AG08396 (cell line): ENCODE data around the gene KCNMB2.
"Not testable (repeated sequence)": the region's sequence is repeated elsewhere in the genome, so short reads cannot be mapped to it uniquely, and the experiment has no call there.

ENCODE experiments used
- DNase-seq: peaks from one replicate; pipeline ENCODE4 v3.0.0; 2012; ENCODE audit warnings: low spot score, mixed read lengths

The KCNMB2 gene

DNA sequence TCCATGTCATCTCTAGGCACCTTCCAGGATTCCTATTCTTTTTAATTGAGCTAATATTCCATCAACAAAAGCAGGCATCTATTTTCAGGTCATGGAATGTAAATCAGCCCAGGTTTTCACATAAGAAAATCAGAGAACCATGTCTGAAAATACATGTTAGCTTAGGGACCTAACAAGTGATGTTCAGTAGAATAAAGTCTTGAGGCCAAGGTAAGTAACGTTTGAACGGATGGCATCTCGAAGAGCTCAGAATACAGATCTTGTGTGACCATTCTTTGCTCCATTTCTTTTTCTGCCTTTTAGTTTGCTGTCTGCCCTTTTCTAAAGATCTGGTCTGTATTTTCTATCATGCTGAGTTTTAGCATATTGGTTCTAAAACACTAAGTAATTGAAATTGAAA lies 16.5 kb upstream of the KCNMB2 start:
- DNase-seq = no peak

DNA sequence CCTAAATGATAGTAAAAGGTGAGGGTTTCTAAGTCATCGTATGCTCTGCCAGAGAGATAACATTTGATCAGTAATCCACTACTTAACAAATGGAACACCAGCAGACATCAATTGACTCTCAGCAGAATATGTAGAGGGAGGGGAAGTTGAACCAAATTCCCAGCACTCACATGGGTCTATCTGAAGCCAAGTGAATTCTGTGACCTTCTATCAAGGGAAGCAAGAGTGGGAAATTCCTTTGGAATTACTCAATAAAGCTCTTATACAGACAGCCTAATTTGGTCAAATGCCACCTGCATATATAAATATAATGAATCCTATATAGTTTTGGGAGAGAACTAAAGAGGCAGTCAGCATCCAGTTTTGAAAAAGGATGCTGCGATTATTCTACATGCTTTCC lies 15.8 kb upstream of the KCNMB2 start:
- DNase-seq = no peak

DNA sequence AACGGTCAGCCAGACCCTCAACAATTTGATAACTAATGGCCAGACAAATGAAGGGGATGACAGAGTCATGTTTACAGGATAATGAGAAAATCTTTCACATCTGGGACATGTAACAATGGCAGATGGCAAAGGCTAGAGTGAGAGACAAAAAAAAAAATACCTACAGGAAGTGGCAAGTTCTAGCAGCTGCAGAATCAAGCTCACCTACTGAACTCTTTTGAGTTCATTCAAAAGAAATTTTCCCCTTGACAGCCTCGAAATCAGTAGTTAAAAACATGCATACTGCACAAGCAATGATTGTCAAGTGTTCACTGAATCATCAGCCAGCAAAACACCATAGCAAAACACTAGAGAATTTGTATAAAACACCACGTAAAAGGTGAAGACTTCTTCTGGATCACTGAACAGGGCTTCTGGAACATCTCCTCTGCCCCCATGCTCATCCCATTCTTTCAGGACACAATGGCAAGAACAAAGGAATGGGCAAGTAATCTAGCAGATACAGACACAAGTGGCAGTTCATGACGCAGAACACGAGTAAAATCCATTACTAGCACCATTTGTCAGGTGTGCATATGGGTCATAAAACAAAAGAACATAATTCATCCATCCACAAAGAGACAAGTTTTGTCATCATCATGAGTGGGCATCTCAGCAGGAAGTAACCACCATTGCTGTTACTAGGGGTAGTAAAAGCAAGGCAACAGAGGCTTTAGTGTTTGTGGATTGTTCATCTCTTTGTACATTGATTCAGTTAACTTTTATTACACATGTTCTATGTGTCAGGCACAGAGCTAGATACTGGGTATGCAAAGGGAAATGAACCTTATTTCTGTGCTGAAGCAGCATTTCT lies 13.8 kb upstream of the KCNMB2 start:
- no peak for DNase-seq

DNA sequence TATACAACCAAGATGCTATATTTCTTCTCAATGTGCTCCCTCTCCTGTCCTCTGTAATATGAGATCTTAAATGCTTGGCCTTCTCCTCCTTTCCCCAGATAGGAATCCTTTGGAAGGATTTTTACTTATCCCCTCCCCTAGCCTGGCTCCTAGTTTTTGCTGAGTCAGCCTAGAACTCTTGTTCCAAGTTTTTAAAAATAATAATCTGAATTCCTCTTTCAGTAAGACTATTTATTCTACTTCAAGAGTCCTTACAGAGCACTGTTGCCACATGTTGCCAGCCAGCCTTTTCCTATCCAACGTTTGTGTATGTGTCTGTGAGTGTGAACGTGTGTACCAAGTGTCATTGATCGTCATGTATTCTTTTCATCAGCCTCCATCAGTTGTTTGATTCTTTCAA lies 11.0 kb upstream of the KCNMB2 start:
- no peak for DNase-seq

DNA sequence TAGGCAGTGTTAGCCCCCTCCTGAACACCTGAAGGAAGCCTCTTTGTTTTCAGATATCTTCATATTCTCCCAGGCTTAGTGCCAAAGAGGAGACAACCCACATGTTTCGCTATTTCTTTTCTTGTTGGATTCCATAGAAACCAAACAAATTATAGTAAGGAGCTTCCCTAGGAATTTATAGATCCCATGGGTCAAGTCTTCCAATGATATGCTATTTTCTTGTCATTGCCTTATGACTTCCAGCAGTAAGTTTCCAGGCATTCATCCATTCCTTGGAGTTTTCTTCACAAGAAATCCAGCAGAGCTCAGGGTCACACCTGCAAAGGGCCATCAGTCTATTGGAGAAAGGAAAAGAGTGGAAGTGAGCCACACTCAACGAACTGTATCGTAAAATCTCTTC lies 9.9 kb upstream of the KCNMB2 start:
- DNase-seq = no peak

DNA sequence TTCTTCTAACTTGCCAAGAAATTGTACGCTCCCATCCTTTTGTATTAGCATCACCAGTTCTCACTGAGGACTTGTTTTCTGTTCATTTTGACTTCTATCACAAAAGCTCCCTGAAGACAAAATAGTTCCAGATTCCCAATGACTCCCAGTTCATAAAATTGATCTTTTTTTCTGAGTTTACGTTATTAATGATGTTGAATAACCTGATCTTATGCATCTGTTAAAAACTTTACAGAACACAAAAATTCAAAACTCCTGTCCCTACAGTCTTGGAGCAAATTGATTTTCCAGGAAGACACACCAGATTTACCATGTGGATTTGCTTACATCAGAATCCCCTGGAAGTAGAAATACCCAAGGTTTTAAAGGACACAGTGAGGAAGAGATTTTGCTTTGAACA lies 8.3 kb upstream of the KCNMB2 start:
- no peak for DNase-seq

DNA sequence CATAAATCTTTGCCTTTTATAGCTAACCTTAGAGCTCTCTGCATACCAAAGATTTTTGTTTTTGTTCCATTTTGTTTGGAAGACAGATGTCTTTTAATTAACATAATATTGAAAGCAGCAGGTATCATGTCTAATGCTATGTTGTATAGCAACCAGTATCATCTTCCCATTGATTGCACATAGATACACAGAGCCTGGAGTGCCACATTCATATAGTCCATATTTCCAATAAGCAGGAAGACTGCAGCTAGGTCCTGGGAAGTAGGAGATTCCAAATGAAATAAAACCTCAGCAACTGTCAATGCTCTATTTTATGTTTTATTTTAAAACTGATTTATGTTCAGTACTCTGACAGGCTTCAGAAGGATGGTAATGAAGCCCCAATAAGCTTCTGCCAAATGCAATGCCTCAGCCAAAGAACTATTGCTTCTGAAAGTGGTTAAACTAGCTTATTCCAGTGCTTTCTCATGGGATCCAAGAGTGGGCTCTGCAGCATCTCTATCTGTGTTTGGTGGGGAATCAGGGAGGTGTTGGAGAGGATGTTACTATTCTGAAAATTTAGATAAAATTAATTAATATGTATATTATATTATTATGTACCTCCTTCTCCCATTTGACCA lies 6.5 kb upstream of the KCNMB2 start:
- no peak for DNase-seq

DNA sequence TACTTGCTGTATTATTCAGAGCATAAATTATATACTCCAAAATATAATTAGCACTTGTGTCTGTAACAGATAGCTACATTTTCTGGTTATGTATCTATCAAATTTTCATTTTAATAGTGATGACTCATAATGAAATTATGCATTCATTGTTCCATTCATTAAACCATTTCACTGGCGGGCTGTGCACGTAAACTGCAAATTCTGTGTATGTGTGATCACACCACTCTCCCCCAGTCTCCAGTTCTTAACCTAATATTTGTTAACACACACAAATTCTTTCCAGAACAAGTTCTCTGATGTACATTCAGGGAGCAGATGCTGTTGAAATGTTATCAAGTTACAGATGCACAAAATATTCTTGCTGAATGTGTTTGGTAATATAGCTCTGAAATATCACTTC lies 3.8 kb upstream of the KCNMB2 start:
- no peak for DNase-seq

DNA sequence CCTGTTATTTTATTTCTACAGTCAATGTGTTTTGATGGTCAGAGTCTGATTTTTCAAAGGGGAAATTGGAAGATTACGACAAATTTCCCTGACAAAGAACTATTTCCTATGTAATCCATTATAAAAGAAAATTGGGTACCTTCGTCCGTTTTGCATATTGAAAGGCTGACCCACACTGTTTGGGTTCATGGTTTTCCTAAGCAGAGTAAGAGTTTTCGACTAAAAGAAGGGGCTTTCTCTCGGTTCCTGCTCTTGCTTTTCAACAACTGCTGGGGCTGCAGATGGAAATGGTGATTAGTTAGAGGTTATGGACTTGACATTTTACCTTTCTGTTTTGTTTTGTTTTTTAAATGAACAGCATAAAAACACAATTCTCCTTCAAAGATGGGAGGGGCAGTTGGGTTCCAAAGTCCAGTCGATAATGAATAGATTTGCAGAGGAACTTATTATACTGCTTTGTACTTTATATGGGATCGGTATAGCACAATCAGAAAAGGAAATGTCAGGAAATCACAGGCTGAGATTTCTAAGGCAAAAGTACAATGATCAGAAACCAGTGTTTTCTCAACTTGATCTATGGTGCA lies 978 bp downstream of the KCNMB2 start:
- no peak for DNase-seq

DNA sequence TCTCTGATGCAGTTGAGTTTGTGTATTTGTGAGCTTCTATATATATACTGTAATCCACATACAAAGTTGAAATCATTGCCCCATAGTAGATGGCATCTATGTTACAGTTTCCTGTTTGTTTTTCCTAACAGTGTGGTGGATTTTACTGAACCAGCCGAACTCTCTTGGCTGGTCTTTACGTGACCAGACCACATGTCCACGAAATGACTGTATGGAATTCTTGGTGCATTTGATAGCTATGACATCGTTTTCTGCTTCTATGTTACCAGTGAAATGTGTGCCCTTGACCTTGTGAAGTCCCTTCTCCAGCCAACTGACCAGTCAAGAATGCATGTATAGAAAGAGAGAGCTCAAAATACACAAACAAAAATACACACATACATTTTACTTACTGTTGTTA lies 1.8 kb downstream of the KCNMB2 start:
- no peak for DNase-seq

DNA sequence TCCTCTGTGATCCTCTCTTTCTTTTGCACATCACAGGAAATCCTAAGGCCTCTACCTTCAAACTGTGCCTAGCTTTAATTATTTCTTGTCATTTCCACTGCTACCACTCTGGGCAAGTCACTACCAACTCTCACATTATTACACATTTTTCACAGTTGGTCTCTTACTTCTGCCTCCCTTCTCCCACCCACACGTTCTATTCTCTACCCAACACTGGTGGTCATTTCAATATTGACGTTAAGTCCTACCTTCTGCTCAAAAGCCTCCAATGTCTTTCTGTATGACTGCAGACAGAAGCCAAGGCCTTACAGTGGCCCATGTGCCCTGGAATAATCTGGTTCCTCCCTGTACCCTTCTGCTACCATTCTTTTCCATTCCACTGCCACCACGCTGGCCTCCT lies 3.9 kb downstream of the KCNMB2 start:
- DNase-seq = no peak

DNA sequence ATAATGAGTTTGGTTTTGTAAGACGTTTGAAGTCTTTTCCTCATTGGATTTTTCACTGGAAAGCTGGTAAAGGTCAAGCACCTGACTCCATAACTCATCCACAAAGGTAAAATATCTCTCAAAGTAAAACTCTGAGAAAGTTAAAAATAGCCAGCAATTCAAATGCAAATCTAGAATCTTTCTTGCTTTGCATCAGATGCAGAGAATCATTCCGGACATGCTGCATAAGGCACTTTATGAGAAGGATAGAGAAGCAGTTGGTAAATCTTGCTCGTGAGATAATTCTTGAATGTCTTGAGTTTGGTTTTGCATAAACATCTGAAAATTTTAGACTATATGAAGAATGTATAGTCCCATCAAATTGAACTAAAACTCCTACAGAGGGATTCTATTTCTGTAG lies 9.1 kb downstream of the KCNMB2 start:
- DNase-seq = no peak

DNA sequence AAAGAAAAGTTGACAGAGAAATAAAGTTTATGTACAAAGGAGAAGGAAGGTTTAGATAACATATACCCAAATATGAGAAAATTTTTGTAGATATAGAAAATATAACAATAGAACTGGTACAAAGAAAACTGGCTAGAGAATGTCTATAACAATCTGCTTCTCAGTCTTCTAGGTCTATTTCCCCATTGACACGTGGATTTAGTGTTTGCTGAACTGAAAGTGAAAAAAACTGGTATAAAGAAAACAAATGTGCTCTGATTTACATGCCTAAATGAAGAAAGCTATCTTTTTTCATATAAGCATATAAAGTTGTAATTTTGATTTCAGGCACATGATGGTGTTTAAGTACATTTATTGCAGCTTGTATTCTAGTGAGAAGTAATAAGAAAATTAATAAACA lies 9.8 kb downstream of the KCNMB2 start:
- DNase-seq = no peak

DNA sequence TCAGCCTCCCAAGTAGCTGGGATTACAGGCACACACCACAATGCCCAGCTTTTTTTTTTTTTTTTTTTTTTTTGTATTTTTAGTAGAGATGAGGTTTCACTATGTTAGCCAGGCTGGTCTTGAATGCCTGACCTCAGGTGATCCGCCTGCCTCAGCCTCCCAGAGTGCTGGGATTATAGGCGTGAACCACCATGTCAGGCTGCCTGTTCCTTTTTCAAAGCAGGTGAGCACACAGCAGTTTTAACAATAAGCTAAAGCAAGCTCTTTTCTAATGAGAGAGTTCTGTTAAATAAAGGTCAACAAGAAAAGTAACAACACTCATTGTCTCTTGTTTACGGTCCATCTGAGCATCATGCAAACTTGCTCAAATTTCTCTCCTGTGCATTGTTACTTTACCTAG lies 13.2 kb downstream of the KCNMB2 start:
- not testable (repeated sequence) for DNase-seq

DNA sequence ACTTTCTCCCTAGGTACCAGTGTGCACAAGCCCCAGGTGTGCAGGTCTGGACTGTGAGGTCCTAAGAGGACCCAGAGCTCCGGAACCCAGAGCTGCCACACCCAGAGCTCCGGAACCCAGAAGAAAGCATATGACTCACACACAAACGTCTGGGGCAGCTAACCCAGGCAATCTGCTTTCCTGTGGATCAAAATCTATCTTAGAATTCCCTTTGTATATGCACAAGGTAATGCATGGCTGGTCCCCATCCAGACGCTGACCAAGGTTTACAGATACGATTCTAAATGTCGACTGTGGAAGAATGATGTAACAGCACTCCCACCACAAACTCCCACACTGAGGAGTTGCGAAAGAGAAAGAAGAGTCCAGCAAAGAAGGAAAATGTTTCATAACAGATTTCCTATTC lies 15.7 kb downstream of the KCNMB2 start:
- DNase-seq = no peak

DNA sequence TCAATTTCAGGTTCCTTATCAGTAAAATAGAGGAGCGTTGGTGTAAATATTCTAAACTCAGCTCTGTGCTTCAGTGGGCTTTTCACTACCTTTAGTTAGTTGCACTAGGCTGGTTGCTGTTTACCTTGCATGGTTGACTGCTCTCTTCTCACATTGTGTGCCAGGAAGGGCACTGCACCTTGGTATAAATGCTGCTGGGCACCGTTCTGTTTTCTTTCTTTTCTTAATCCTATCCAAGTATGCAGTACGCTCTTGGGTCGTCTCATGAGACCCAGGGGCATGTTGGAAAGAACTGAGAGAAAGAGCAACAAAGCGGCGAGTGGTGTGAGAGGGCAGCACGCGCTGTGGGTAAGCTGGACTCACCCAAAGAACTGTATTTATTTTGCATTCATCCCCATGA lies 22.4 kb downstream of the KCNMB2 start:
- no peak for DNase-seq

DNA sequence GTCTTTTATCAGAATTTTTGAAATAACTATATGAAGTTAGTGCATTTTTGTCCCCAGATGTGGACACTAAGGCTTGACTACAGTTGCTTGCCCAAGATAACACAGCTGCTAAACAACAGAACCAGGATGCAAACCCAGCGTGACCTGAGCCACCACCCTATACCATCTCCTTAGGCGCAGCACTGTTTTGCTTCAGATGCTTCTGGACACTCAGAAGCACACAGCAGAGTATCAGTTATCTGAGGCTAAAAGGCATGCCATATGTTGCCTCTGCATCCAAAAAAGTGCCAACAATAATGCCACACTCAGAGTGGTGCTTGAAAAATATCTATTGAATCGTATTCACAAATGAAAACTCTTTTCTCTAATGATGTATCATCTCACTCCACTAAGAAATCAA lies 24.5 kb downstream of the KCNMB2 start:
- no peak for DNase-seq

DNA sequence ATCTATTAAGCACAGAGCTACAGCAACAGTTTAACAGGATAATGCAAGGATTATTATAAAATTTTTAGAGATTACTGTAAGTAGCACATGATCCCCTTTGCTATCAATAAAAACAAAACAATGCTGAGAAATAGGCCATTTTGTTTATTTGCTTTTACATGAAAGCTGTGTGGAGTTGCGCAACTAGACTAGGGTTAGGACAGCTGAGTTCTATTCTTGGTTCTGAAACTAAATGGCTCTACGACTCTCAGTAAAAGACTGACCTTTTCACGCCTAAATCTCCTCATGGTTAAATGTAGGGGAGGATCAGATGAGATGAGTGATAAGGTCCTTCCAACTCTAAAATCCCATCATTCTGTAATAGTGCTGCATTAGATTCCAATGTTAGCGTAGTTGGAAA lies 25.0 kb downstream of the KCNMB2 start:
- no peak for DNase-seq

DNA sequence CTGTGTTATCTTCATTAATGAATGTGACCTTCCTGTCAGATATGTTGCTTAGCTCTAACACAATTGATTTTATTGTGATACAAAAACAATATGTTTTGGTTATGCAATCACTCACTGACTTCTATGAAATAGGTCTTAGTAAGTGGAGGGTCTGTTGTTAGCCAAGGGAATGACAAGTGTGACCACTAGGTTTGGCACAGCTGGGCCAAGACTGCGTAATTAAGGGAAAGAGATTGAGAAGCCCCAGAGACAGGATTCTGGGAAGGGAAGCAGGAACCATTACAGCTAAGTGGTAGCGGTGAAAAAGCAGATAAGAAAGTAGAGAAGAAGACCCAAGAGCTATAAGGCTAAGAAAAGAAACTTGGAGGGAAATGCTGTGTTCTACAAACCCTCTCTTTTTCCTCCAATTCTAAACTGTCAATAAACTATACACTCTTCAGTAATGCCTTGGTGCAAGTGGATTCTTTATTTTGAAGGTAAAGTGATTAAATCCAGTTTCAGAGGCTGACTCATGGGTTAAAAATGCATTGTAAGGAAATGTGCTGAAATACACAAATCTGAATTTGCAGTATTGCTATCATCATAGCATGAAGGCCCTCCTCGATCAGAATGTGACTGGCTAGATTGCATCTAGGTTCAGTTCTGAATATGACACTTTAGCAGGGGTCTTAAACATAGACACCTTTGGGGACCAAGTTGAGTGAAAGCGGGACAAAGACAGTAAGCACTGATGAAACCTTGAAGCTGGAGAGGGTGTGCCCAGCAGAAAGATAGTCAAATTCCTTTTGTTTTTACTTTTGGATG lies 26.1 kb downstream of the KCNMB2 start:
- DNase-seq = no peak

DNA sequence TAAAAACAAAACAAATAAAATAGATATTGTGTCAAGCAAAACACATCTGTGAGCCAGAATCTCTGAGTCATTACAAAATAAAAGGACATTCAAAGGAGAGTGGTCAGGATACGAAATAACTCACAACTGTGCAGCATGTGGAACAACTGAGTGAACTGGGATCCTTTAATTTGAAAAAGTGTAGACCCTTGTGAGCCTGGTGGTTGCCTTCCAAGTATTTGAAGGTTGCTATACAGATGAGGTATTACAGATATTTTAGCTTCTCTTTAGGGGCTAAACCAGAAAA lies 26.7 kb downstream of the KCNMB2 start:
- no peak for DNase-seq

DNA sequence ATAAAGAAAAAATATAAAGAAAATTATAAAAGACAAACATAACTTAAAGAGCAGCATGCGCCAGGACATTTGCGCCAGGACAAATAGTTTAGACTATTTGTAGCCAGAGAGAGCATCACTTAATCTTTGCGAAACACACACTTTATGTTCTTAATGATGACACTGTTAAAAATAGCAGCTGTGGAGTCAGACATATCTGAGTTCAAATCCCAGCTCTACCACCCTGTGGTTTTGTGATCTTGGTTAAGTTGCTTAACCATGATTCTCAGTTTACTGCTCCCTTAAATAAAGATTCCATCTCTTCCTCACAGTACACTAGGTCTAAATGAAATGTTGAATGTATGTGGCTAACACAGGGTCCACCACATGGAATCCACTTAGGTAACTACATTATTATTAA lies 31.4 kb downstream of the KCNMB2 start:
- no peak for DNase-seq

DNA sequence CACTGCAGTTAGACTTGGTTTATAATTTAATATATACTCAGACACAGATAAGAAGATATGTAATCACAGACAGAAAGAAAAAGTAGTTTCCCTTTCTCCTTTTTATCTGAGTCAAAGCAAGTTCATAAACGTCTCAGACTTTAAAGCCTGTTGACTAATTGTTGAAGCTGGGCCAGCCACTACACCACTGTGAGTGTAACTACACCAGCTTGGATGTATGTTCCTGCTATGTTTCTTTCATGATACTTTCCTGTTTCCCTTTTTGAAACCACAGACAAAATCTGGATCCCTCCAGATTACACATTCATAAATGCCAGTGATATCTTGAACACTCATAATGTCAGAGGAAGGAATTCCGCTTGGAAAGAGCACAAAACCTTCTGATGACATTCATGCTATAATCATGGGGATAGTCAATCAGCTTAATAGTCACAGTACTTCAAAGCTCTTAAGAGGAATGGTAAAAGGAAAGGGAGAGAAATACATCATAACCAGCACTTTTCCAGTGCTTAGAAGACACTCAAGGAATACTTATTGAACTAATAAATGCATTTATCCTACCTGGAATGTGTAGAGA lies 32.0 kb downstream of the KCNMB2 start:
- no peak for DNase-seq

DNA sequence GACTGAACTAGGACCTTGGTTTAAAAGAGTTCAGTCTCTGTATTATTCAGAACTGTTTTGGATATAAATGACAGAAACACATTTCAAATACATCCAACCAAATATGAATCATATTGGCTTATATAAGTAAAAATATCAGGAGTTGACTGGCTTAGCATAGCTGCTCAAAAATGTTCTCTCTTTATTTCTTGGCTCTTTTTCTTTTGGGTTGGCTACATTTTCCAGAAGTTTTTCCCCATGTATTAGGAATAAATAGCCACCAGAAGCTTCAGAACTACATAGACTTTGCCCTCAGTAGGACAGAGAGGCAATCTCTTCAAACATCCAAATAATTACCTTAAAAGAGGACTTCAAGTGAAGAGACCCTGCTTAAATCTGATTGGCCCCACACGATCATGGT lies 32.7 kb downstream of the KCNMB2 start:
- DNase-seq = no peak
